IMR-90 (cell line): ENCODE data around the gene MAP2.

Experiments used
- CHD1 ChIP-seq: IDR thresholded peaks from 2 replicates; pipeline ENCODE4 v1.6.1; 2012; ENCODE audit warnings: low read depth, low read length, improper control_type of control experiment
- TF ChIP-seq, protein P1 (sequence below): conservative IDR thresholded peaks from 2 replicates; pipeline ENCODE4 v1.5.1; 2012; ENCODE audit warnings: mild to moderate bottlenecking, low read depth, low read length, improper control_type of control experiment

DNA sequence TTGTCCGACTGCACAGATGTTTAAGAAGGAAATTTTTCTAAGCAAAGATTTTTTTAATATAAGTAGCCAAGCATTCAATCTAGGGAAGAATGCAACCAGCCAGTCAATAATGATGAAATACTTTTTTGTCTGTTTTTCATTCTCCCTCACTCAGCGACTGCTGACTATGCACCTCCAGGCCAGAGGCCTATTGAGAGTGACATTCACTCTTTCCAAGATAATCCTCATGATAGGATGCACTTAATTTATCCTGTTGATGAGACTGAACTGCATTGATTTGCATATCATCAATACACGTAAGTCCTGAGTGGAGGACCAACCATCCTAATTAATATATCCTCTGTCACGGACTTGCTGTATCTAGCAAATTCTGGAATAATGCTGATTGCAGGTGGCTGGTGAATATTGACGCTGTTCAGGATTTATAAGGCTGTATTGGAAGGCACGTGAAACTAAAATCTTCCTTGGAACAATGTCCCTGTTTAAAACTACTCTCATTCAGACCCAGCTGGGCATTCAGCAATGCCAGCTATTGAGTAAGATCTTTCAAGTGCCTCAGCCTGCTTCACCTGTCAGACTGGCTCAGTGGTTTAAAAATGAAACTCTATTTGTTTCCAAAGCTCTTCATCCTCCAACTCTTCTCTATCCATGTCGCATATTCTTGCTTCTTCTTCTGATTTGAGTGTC, 142.2 kb downstream of the MAP2 start:
- no peak for TF ChIP-seq CHD1
- TF ChIP-seq, protein P1, sequence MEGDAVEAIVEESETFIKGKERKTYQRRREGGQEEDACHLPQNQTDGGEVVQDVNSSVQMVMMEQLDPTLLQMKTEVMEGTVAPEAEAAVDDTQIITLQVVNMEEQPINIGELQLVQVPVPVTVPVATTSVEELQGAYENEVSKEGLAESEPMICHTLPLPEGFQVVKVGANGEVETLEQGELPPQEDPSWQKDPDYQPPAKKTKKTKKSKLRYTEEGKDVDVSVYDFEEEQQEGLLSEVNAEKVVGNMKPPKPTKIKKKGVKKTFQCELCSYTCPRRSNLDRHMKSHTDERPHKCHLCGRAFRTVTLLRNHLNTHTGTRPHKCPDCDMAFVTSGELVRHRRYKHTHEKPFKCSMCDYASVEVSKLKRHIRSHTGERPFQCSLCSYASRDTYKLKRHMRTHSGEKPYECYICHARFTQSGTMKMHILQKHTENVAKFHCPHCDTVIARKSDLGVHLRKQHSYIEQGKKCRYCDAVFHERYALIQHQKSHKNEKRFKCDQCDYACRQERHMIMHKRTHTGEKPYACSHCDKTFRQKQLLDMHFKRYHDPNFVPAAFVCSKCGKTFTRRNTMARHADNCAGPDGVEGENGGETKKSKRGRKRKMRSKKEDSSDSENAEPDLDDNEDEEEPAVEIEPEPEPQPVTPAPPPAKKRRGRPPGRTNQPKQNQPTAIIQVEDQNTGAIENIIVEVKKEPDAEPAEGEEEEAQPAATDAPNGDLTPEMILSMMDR, result no peak
